GM19043 (cell line): Measurements from ENCODE around the gene TMED1.

Source experiments
- ATAC-seq: cut with Tn5 transposase; IDR thresholded peaks from one replicate; pipeline ENCODE4 v1.9.1; 2021; ENCODE audit warnings: low read depth; ENCODE audit not compliant: unreplicated experiment

Gene TMED1

DNA sequence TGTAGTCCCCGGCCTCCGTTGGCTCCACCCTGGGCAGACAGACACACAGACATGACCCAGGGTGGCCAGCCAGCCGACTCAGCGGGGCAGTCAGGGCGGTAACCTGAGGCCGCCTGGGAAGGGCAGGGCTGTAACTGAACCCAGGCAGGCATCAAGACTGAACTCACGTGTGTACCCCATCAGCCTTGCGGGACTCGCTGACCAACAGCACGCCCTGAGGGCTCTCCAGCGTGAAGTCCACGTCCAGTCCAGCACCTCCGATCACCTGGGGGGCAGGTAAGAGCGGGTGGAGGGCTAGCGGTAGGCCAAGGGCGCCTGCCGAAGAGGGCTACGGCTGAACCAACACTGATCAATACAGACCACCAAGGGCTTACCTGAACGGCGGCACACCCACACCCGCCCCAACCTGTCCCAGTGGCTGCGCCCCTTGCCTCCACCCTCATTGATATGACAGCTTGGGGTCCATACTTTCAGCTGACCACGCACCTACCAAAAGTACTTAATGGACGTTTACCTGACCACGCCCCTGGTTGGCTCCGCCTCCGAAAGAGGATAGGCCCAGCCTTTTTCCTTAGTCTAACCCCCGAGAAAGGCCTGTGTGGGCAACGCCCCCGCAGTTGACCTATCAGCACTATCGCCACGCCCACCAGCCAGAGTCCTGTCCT, 791 bp downstream of the TMED1 start:
- ATAC-seq = no peak

GRCh38 chr19:10832939-10833296, 3.1 kb downstream of the TMED1 start:
- ATAC-seq = no peak

GRCh38 chr19:10831987-10832938, 3.7 kb downstream of the TMED1 start:
- ATAC-seq = no peak

- no peak for ATAC-seq
Observed at GRCh38 chr19:10830931-10831779, 4.9 kb downstream of the TMED1 start.

DNA sequence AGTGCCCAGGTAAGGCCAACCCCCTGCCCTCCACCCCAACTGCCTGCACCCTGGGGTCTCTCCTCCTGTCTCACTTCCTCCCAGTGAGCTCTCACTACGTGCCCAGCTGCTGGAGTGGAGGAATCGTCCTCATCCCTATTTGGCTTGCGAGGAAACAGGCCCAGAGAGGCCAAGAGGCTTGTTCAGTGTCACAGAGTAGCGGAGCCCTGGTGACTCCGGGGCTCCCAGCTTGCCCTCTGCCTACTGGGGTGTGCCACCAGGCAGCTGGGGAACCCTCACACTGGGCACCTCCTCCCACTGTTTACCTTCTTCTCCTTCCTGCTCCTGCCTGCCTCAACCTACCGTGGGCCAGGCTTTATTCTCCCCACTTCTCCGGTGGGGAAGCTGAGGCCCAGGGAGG, 5.6 kb downstream of the TMED1 start:
- ATAC-seq = no peak

GRCh38 chr19:10829967-10830366, 6.0 kb downstream of the TMED1 start:
- ATAC-seq = no peak

GRCh38 chr19:10828981-10829821, 6.8 kb downstream of the TMED1 start:
- no peak for ATAC-seq

GRCh38 chr19:10826846-10827245, 9.2 kb downstream of the TMED1 start:
- no peak for ATAC-seq

GRCh38 chr19:10826231-10826630, 9.8 kb downstream of the TMED1 start:
- no peak for ATAC-seq

DNA sequence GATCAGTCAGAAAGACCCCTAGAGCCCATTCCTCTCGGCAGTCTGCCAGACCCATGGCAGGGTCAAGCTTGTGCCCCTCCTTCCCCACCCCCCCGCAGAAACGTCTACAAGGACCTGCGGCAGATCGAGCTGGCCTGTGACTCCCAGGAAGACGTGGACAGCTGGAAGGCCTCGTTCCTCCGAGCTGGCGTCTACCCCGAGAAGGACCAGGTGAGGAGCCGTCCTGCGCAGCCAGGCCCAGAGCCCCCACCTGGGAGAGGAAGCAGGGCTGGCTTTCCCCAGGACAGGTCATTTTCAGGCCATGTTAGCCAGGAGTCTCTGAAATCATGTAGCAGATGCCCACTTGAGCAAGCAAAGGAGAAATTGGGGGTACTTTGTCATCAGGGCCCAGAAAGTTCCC, 12.3 kb downstream of the TMED1 start:
- no peak for ATAC-seq

- no peak for ATAC-seq
Observed at GRCh38 chr19:10820173-10820572, 15.8 kb downstream of the TMED1 start.

DNA sequence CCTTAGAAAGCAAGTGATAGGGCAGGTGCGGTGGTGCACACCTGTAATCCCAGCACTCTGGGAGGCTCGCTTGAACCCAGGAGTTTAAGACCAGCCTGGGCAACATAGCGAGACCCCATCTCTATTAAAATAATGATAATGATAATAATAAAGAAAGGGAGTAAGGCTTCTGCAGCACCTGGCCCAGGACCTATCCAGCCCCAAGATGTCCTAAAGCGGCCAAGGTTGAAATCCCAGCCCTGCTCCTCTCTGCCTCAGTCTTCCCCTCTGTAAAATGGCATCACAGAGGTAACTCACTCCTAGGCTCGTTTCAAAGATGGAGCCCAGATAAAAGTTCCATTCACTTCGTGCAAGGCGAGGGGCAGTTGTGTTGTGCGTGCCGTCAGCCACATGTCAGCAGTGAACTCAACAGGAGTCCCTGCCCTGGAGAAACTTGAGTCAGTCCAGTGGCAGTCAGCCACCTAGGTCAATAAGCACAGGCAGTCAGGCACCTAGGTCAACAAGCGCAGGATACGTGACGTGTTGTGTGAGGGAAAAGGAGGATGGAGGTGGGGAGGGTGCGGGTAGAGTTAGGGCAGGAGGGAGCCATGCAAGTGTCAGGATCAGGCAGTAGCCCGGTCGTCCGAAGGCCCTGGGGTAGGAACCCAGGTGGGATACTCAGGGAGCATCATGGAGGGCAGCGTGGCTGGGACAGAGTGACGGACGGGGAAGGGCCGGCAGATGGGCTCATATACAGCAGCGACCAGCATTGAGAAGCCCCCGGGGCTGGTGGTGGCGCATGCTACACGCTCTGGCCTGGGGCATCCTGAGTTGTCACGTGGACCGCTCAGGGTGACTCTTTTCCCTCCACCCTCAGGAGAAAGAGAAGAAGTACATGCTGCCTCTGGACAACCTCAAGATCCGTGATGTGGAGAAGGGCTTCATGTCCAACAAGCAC, 16.6 kb downstream of the TMED1 start:
- ATAC-seq = no peak

GRCh38 chr19:10818301-10819123, 17.5 kb downstream of the TMED1 start:
- no peak for ATAC-seq

- ATAC-seq = no peak
Observed at GRCh38 chr19:10817291-10818038, 18.5 kb downstream of the TMED1 start.

DNA sequence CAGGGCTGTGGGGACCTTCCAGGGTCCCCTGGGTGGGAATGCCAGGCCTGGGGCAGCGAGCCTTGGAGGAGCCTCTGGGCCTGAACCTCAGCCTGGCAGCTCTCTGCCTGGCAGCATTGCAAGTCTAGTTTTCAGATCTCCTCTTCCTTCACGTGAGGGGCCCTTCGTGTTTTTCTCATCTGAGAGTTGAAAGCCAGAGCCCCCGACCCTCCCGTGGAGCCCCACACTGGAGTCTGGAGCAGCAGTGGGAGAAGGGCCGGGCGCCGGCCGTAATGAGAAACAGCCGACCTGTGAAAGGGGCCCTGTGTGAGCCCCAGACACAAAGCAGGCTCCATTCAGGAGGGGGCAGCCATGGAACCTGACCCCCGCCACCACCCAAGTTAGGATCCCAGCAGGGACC, 19.3 kb downstream of the TMED1 start:
- ATAC-seq = no peak

DNA sequence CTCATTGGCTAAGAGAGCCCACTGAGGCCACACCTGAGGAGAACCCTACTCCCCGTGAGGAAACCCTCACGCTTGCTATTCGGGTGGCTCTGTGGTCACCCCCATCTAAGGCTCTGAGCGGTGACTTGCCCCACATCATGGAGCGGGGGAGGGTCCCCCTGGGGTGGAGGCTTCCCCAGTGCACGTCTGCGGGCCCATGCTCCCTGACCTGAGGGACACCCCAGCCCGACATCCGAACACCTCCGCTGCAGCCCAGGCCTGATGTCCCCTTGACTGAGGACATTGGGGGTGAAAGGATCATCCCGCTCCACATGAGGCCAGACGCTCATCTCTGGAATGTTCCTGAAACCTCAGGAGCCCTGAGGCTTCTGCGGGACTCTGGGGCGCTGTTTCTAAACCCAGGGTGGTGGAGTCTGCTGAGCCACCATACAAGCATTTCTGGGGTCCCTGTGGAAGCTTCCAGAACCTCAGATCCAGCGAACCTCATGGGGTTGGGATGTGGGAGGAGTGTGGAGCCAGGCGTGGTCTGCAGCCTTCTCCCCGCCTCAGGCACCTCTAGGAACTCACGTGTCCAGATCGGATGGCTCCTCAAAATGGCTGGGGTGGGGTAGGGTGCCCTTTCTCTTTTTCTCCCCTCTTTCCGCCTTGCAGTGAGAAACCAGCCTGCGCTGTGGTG, 19.9 kb downstream of the TMED1 start:
- ATAC-seq = no peak

DNA sequence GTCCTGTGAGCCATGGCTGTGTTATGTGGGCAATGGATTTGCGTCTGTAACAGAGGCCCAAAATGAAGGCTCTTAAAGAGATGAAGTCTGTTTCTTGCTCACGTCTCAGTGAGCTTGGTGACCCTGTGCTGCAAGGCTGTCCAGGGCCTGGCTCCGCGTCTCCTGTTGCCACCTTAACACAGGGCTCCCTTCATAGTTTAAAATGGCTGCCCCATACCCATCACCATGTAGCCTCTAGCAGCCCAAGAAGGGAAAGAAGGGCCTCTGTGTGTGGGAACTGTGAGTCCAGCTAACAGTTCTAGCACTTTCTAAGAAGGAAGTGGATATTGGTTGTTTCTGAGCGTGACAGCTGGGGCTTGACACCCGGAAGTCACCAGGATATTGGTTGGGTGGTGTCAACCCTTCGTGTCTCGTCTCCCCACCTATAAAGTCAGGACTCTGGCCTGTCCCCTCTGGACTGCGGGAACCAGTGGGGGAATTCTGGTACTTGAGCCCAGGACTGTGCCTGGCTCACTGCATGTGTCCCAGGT, 20.9 kb downstream of the TMED1 start:
- ATAC-seq = no peak
